Activated T-cell treated with anti-CD3 and anti-CD28 coated beads, Interleukin-2, amount 50 U/mL, for 24 hours (primary cell): ENCODE data around the gene NEURL4.
"Not testable (repeated sequence)": the region's sequence is repeated elsewhere in the genome, so short reads cannot be mapped to it uniquely, and the experiment has no call there.

Experiments used
- DNase-seq: peaks from one replicate; pipeline ENCODE4 v3.0.0-alpha.2; 2020
- H3K27ac Mint-ChIP-seq: 2 replicates; pipeline ENCODE4 v1.8.0; 2020; ENCODE audit warnings: mild to moderate bottlenecking, mixed read lengths
- H3K27me3 Mint-ChIP-seq: 2 replicates; pipeline ENCODE4 v1.8.0; 2020; ENCODE audit warnings: mixed read lengths
- H3K36me3 Mint-ChIP-seq: 2 replicates; pipeline ENCODE4 v1.8.0; 2020; ENCODE audit warnings: low read depth, mixed read lengths
- H3K4me1 Mint-ChIP-seq: 2 replicates; pipeline ENCODE4 v1.8.0; 2020; ENCODE audit warnings: low read depth, mixed read lengths
- H3K4me3 Mint-ChIP-seq: 2 replicates; pipeline ENCODE4 v1.8.0; 2020; ENCODE audit warnings: mild to moderate bottlenecking, moderate library complexity, mixed read lengths
- H3K9me3 Mint-ChIP-seq: 2 replicates; pipeline ENCODE4 v1.8.0; 2020; ENCODE audit warnings: mixed read lengths

NEURL4 gene

GRCh38 chr17:7354262-7354843 is 25.2 kb upstream of the NEURL4 start:
- DNase-seq, result no peak
- H3K27ac Mint-ChIP-seq, result peak overlapping the region; percentile 79
- H3K27me3 Mint-ChIP-seq, result no peaks in the 10 kb centered on the region
- peaks cover 25% of the 10 kb centered on the region for H3K36me3 Mint-ChIP-seq
- H3K4me3 Mint-ChIP-seq, result no peak overlapping the region
- no peaks in the 10 kb centered on the region for H3K9me3 Mint-ChIP-seq
- H3K4me1 Mint-ChIP-seq, result peaks cover 43% of the 10 kb centered on the region

GRCh38 chr17:7352910-7353635 is 23.9 kb upstream of the NEURL4 start:
- Mint-ChIP-seq H3K4me3 (peak overlapping the region; percentile 80), H3K27ac (peak overlapping the region; percentile 90), H3K9me3 (no peaks in the 10 kb centered on the region), H3K27me3 (no peaks in the 10 kb centered on the region), H3K36me3 (peaks cover 38% of the 10 kb centered on the region), H3K4me1 (peaks cover 52% of the 10 kb centered on the region)
- no peak for DNase-seq

DNA sequence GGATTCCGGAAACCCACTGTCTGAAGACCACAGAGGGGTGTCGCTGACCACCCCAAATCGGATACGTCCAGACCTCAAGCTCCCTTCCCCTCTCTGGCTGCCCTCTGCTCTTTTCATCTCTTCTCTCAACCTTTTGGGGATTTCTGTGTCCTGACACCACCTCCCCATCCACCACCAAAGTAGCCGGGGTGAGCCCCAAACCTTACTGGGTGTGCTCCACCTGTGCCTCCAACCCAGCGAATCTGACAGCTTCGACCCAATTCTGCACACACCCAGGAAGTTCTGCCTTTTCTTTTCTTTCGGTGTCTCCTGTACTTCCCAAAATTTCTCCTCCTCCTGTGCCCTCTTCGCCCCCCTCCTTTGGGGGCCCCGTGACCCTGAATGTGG is 23.4 kb upstream of the NEURL4 start:
- Mint-ChIP-seq H3K9me3 (no peaks in the 10 kb centered on the region), H3K27ac (peak overlapping the region; percentile 90), H3K27me3 (no peaks in the 10 kb centered on the region), H3K4me1 (peaks cover 52% of the 10 kb centered on the region), H3K36me3 (peaks cover 43% of the 10 kb centered on the region), H3K4me3 (peak overlapping the region; percentile 80)
- DNase-seq, result no peak

GRCh38 chr17:7351665-7352502 is 22.7 kb upstream of the NEURL4 start, which contains the start of gene KCTD11:
TSS of gene KCTD11 (plus strand) at chr17:7352162.
- Mint-ChIP-seq H3K4me3 (peak within 1 kb of the TSS; percentile 80), H3K27me3 (no peaks in the 10 kb centered on the region), H3K27ac (peak within 1 kb of the TSS; percentile 90), H3K9me3 (no peaks in the 10 kb centered on the region), H3K4me1 (peaks cover 52% of the 10 kb centered on the region), H3K36me3 (peaks cover 49% of the 10 kb centered on the region)
- DNase-seq, result peak; percentile 85

DNA sequence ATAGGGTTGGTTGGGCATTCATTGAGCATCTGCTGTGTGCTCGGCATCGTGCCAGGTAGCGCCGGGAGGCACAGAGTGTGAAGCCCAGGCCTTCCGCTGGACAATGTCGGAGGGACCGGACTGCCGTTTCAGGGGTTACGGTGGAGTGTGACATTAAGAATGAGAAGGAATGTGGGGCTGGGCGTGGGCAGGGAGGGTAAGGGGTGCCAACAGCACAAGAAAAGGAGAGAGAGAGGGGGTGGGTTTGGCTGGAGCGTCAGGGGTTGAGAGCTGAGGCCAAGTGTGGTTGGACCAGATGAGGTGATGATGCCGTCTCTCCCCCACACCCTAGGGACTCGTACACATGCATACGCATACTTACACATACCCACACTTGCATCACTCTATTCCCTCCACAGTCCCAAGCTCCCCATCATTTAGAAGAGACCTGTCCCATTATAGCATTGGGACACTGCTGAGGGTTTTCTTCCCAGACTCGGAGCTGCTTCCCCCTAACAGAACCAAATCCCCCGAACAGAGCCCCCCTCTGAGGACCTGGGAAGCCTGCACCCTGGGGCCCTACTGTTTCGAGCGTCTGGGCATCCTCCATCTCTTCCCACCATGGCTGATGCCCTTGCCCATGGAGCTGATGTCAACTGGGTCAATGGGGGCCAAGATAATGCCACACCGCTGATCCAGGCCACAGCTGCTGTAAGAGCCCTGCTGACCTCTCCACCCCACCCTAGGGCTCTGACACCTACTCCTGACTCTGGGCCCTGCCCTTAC is 19.5 kb upstream of the NEURL4 start:
- no peak for DNase-seq
- no peak overlapping the region for H3K4me3 Mint-ChIP-seq
- H3K27ac Mint-ChIP-seq, result peak overlapping the region; percentile 68
- H3K9me3 Mint-ChIP-seq, result no peaks in the 10 kb centered on the region
- peaks cover 38% of the 10 kb centered on the region for H3K4me1 Mint-ChIP-seq
- H3K36me3 Mint-ChIP-seq, result peaks cover 82% of the 10 kb centered on the region
- no peaks in the 10 kb centered on the region for H3K27me3 Mint-ChIP-seq

DNA sequence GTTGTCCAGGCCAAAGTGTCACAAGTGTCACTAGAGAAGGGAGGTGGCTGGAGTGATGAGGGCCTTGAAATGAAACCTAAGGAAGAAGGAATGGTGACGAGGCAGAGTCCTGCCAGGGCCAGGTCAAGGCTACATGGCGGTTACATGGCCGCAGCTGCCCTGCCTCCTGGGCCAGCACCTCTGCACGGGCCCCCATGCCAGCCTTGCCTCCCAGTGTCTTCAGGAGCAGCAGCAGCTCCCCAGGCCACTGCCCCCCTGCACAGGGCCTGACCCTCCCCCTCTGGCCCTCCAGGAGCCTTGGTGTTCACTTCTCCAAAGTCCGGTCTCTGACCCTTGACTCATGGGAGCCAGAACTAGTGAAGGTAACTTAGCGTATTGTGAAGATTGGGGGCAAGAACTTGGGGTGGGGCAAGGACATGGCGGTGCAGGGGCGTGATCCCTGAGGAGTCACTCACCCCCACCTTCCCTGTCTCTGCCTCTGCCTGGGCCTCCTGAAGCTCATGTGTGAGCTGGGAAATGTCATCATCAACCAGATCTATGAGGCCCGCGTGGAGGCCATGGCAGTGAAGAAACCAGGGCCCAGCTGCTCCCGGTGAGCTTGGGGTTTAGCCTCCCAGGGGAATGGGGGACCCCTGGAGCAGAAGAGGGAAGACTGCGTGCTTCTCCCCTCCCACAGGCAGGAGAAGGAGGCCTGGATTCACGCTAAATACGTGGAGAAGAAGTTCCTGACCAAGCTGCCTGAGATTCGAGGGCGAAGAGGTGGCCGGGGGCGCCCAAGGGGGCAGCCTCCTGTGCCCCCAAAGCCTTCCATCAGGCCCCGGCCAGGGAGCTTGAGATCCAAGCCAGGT is 18.7 kb upstream of the NEURL4 start:
- Mint-ChIP-seq H3K36me3 (peaks cover 90% of the 10 kb centered on the region), H3K27ac (peak overlapping the region; percentile 37), H3K9me3 (no peaks in the 10 kb centered on the region), H3K27me3 (no peaks in the 10 kb centered on the region), H3K4me3 (no peak overlapping the region), H3K4me1 (peaks cover 35% of the 10 kb centered on the region)
- DNase-seq, result no peak

- Mint-ChIP-seq H3K27me3 (no peaks in the 10 kb centered on the region), H3K36me3 (peaks cover 91% of the 10 kb centered on the region), H3K9me3 (no peaks in the 10 kb centered on the region), H3K27ac (peak overlapping the region; percentile 37), H3K4me3 (no peak overlapping the region), H3K4me1 (peaks cover 27% of the 10 kb centered on the region)
- no peak for DNase-seq
Observed at GRCh38 chr17:7346761-7347614, 17.9 kb upstream of the NEURL4 start.

GRCh38 chr17:7343250-7343649 is 14.1 kb upstream of the NEURL4 start:
- H3K9me3 Mint-ChIP-seq, result no peaks in the 10 kb centered on the region
- no peak overlapping the region for H3K4me3 Mint-ChIP-seq
- H3K27ac Mint-ChIP-seq, result peak overlapping the region; percentile 81
- peak; percentile 29 for DNase-seq
- H3K4me1 Mint-ChIP-seq, result peaks cover 15% of the 10 kb centered on the region
- no peaks in the 10 kb centered on the region for H3K27me3 Mint-ChIP-seq
- peaks cover 94% of the 10 kb centered on the region for H3K36me3 Mint-ChIP-seq

DNA sequence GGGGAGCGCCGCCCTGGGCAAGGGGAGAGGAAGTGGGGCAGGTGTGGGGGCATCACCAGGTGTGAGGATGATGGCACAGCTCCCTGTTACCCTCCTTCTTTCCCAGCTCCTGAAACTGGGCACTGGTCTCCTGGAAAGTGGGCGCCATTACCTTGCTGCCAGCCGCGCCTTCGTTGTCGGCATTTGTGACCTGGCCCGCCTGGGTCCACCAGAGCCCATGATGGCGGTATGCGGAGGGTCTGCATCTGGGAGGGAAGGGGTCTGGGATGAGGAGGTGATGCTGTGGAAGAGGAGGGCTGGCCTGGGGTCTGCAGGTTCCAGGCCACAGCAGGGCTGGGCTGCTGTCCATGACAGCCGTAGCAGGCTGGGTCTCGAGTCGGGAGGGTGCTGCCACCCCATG is 12.7 kb upstream of the NEURL4 start:
- DNase-seq, result no peak
- Mint-ChIP-seq H3K27me3 (no peaks in the 10 kb centered on the region), H3K27ac (peak overlapping the region; percentile 71), H3K4me3 (no peak overlapping the region), H3K4me1 (peaks cover 27% of the 10 kb centered on the region), H3K36me3 (peaks cover 92% of the 10 kb centered on the region), H3K9me3 (no peaks in the 10 kb centered on the region)

- H3K4me3 Mint-ChIP-seq, result no peak overlapping the region
- peak overlapping the region; percentile 80 for H3K27ac Mint-ChIP-seq
Observed at GRCh38 chr17:7340179-7340578, 11.0 kb upstream of the NEURL4 start.

DNA sequence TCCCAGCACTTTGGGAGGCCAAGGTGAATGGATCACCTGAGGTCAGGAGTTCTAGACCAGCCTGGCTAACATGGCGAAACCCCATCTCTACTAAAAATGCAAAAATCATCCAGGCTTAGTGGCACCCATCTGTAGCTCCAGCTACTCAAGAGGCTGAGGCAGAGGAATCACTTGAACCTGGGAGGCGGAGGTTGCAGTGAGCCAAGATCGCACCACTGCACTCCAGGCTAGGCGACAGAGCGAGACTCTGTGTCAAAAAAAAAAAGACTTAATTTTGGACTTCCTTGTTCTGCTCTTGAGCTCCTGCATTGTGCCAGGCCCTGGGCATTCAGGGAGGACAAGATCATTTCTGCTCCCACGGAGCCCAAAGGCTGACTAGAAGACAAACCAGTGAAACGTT is 8.5 kb upstream of the NEURL4 start:
- not testable (repeated sequence) for H3K27me3 Mint-ChIP-seq
- peaks cover 54% of the 10 kb centered on the region for H3K4me1 Mint-ChIP-seq

More at GRCh38 chr17:7340179-7340578, 11.0 kb upstream of the NEURL4 start:
- H3K9me3 Mint-ChIP-seq, result no peaks in the 10 kb centered on the region
- H3K27me3 Mint-ChIP-seq, result no peaks in the 10 kb centered on the region
- DNase-seq, result no peak
- H3K36me3 Mint-ChIP-seq, result peaks cover 79% of the 10 kb centered on the region
- H3K4me1 Mint-ChIP-seq, result peaks cover 39% of the 10 kb centered on the region

GRCh38 chr17:7336240-7337175 is 7.4 kb upstream of the NEURL4 start, which contains the start of gene ACAP1:
TSS of gene ACAP1 (plus strand) at chr17:7336529. CDS start at chr17:7336735, 206 bp downstream.
- no peaks in the 10 kb centered on the region for H3K9me3 Mint-ChIP-seq
- H3K27ac Mint-ChIP-seq, result peak within 1 kb of the TSS; percentile 94
- peaks cover 44% of the 10 kb centered on the region for H3K36me3 Mint-ChIP-seq
- peaks cover 62% of the 10 kb centered on the region for H3K4me1 Mint-ChIP-seq
- H3K27me3 Mint-ChIP-seq, result no peaks in the 10 kb centered on the region
- H3K4me3 Mint-ChIP-seq, result peak within 1 kb of the TSS; percentile 85
- DNase-seq, result peak; percentile 88

More for the DNA sequence above, 8.5 kb upstream of the NEURL4 start:
- H3K36me3 Mint-ChIP-seq, result peaks cover 55% of the 10 kb centered on the region
- H3K9me3 Mint-ChIP-seq, DNase-seq: not testable (repeated sequence)
- H3K27ac Mint-ChIP-seq, result peak overlapping the region; percentile 94
- peak overlapping the region; percentile 85 for H3K4me3 Mint-ChIP-seq
